Thyroid gland (tissue), 4 donors: Measurements from ENCODE around the gene CABP2.

Experiments
- CTCF ChIP-seq, 6 experiments: fragments of 200-600 bp in 3 of 6; fragments of 450-650 bp in 3 of 6; sonication (generic) in 3 of 6; IDR thresholded peaks; one replicate each; pipeline ENCODE4 v1.5.1; 2016 to 2019; ENCODE audit warnings: antibody characterized with exemption in 6 of 6, mild to moderate bottlenecking in 2 of 6, inconsistent platforms in 1 of 6, moderate library complexity in 1 of 6
- POLR2A ChIP-seq, 2 donors: fragments of 450-650 bp; IDR thresholded peaks; one replicate each; pipeline ENCODE4 v1.6.1; 2017; ENCODE audit warnings: antibody characterized with exemption in 2 of 2, mild to moderate bottlenecking in 2 of 2, moderate library complexity in 1 of 2

- peak in 2 of 6 experiments; percentile 18 to 34 for TF ChIP-seq CTCF (IDR thresholded peaks at IDR 0.05)
- peak in 1 of 2 donors; percentile 70 for TF ChIP-seq POLR2A (IDR thresholded peaks at IDR 0.05)
Measured at GRCh38 chr11:67482827-67483798, 40.1 kb downstream of the CABP2 start, which contains the start of gene AIP.
